HEK293T (cell line): ENCODE results near the gene USP4.

Experiments used
- CTCF ChIA-PET: fragments of 350-600 bp; formaldehyde crosslinking; extraction: SDS; loops from one replicate; lab custom pipeline; 2021; ENCODE audit warnings: antibody characterized with exemption, inconsistent platforms; lab: Yijun Ruan, JAX
- POLR2A ChIA-PET: fragments of 350-600 bp; formaldehyde crosslinking; extraction: SDS; loops from one replicate; lab custom pipeline; 2020; ENCODE audit warnings: antibody characterized with exemption, inconsistent platforms; lab: Yijun Ruan, JAX
- DNase-seq: peaks from one replicate; pipeline ENCODE4 v3.0.0; 2012; ENCODE audit warnings: mixed read lengths; ENCODE audit errors: extremely low spot score
- ARNT ChIP-seq: fragments of 450-650 bp; IDR thresholded peaks from 2 replicates; pipeline ENCODE4 v1.6.1; 2017; ENCODE audit warnings: mild to moderate bottlenecking
- BHLHE40 ChIP-seq: fragments of 450-650 bp; IDR thresholded peaks from 2 replicates; pipeline ENCODE4 v1.6.1; 2016; ENCODE audit warnings: mild to moderate bottlenecking, moderate library complexity, borderline replicate concordance
- CTBP1 ChIP-seq: fragments of 450-650 bp; IDR thresholded peaks from 2 replicates; pipeline ENCODE4 v1.6.1; 2016; ENCODE audit warnings: borderline replicate concordance
- ELF4 ChIP-seq: fragments of 450-650 bp; IDR thresholded peaks from 2 replicates; pipeline ENCODE4 v1.6.1; 2017; ENCODE audit warnings: antibody characterized with exemption
- FOXA1 ChIP-seq: fragments of 450-650 bp; IDR thresholded peaks from 2 replicates; pipeline ENCODE4 v1.6.1; 2016; ENCODE audit warnings: mild to moderate bottlenecking
- FOXK2 ChIP-seq: fragments of 450-650 bp; IDR thresholded peaks from 2 replicates; pipeline ENCODE4 v1.6.1; 2016; ENCODE audit warnings: mild to moderate bottlenecking
- FOXM1 ChIP-seq: fragments of 450-650 bp; IDR thresholded peaks from 2 replicates; pipeline ENCODE4 v1.6.1; 2017; ENCODE audit warnings: mild to moderate bottlenecking, borderline replicate concordance
- HDGF ChIP-seq: fragments of 450-650 bp; IDR thresholded peaks from 2 replicates; pipeline ENCODE4 v1.6.1; 2017; ENCODE audit warnings: antibody characterized with exemption, borderline replicate concordance
- L3MBTL2 ChIP-seq: fragments of 450-650 bp; conservative IDR thresholded peaks from 2 replicates; pipeline ENCODE4 v1.6.1; 2016; ENCODE audit warnings: mild to moderate bottlenecking
- LEF1 ChIP-seq: fragments of 450-650 bp; IDR thresholded peaks from 2 replicates; pipeline ENCODE4 v1.6.1; 2017; ENCODE audit warnings: mild to moderate bottlenecking, borderline replicate concordance
- NFRKB ChIP-seq: fragments of 450-650 bp; IDR thresholded peaks from 2 replicates; pipeline ENCODE4 v1.6.1; 2016; ENCODE audit warnings: mild to moderate bottlenecking, moderate library complexity
- SP1 ChIP-seq: fragments of 450-650 bp; IDR thresholded peaks from 2 replicates; pipeline ENCODE4 v1.6.1; 2017
- SUZ12 ChIP-seq: fragments of 450-650 bp; IDR thresholded peaks from 2 replicates; pipeline ENCODE4 v1.6.1; 2016; ENCODE audit warnings: mild to moderate bottlenecking
- TARDBP ChIP-seq: fragments of 450-650 bp; IDR thresholded peaks from 2 replicates; pipeline ENCODE4 v1.6.1; 2016
- ZNF384 ChIP-seq: fragments of 450-650 bp; IDR thresholded peaks from 2 replicates; pipeline ENCODE4 v1.6.1; 2016
- TF ChIP-seq, protein P1 (sequence below): fragments of 450-650 bp; IDR thresholded peaks from 2 replicates; pipeline ENCODE4 v1.6.1; 2016

The USP4 gene

DNA sequence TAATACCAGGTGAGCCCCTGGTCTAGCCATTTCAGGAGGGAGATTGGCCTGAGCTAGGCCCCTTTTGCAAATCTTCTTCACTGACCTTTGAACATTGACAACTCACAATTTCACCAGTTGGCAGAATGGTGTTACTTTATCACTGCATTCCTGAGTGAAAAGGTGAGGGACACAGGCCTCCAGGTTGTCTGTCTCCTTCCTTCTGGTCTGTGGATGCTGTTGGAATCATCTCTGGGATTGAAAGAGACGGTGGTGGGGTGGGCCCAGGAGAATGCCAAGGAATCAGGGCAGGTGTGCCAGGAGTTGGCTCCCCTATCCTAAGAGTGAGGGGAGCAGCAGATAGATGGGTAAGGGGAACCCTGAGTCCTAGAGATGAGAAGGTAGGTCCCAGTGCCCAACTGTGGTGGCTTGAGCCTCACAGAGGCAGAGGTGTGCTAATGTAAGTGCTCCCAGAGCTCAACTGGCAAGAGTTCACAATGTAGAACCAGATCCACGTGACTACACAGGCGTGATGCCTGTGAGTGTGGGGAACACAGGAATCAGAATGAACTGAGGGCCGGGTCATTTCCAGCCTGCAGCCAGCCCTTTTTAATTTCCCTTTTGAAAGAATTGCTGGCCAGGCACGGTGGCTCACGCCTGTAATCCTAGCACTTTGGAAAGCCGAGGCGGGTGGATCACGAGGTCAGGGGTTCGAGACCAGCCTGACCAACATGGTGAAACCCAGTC is 74.0 kb downstream of the USP4 start:
- no peak for DNase-seq
- ChIA-PET CTCF (interaction anchor here (0.6 kb wide), 1 partner anchor 314 kb away, joined by 3 read pairs; no protein-coding TSS in a partner anchor), POLR2A (no interaction called here)
- TF ChIP-seq SUZ12, result no peak

DNA sequence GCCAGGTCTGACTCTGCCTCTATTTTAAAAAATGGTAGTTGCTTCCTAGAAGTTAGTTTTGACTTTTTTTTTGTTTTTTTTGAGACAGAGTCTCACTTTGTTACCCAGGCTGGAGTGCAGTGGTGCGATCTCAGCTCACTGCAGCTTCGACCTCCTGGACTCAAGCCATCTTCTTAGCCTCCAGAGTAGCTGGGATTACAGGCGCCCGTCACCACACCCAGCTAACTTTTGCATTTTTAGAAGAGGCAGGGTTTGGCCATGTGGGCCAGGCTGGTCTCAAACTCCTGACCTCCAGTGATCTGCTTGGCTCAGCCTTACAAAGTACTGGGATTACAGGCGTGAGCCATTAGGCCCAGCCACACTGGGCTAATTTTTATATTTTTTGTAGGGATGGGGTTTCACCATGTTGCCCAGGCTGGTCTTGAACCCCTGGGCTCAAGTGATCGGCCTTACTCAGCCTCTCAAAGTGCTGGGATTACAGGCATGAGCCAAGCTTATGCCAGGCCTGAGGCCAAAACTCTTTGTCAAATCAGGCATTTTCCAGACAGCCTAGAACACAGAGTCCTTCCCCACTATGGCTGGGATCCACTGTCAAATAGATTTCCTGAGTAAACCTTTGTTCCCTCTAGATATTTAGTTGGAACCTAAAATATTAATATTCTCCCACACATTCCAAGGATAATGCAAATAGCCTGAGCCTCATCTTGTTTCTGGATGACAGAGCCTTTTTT is 76.5 kb downstream of the USP4 start:
- ChIA-PET CTCF (no interaction called here), POLR2A (interaction anchor here (1.2 kb wide), 1 partner anchor 95 kb away, joined by 3 read pairs; no protein-coding TSS in a partner anchor)
- no peak for TF ChIP-seq SP1
- TF ChIP-seq FOXM1, result no peak
- no peak for TF ChIP-seq SUZ12
- TF ChIP-seq ZNF384, result no peak
- TF ChIP-seq FOXK2, result no peak
- TF ChIP-seq LEF1, result no peak
- TF ChIP-seq HDGF, result no peak
- no peak for TF ChIP-seq BHLHE40
- no peak for TF ChIP-seq NFRKB
- TF ChIP-seq FOXA1, result no peak
- no peak for TF ChIP-seq ELF4
- no peak for TF ChIP-seq L3MBTL2
- DNase-seq, result no peak

DNA sequence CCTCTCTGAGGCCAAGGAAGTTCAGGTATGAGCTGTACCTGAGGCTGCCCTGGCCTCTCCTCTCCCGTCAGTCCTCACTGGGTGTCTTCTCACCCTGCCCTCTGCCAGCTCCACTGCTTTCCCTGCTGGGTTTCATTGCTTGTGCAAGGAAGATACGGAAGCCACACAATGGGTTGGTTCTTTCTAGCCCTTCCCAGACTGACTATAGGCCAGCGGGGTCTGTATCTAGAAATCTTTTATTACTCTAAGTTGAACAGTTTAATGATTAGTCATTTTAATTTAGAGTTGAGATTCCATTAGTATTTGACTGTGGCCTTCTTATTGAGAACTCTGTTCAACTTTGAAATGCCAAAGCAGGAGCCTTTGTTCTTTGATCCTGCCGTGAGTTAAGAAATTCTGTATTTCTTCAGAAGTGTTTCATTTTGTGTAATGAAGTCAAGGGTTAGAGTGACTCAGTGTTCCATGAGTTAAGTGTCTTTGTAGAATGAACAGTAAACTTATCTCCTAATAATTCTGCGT is 79.0 kb downstream of the USP4 start:
- TF ChIP-seq FOXK2 (no peak), HDGF (no peak), ARNT (no peak), LEF1 (no peak), FOXA1 (no peak), SP1 (no peak)
- POLR2A ChIA-PET, result no interaction called here
- DNase-seq, result no peak
- CTCF ChIA-PET, result no interaction called here

DNA sequence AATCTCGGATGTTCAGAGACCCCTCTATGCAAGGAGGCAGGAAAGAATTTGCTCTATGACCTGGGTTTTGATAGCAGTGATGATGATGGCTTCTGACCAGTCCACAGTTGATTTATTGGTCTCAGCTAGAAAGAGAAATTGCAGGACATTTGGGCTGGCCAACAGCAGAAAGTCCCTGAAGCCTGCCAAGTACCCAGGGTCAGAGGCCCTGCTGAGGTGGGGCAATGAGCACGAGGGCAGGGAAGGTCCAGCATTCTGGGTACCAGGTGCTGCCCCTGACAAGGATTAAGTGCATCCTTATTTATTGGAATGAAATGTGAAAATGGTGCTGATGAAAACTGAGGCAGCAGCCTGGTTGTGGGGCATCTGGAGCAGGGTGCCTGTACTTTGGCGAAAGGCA is 82.7 kb downstream of the USP4 start:
- no peak for DNase-seq
- ChIA-PET CTCF (no interaction called here), POLR2A (no interaction called here)
- no peak for TF ChIP-seq LEF1
- no peak for TF ChIP-seq CTBP1
- no peak for TF ChIP-seq L3MBTL2
- TF ChIP-seq ELF4, result no peak
- TF ChIP-seq FOXM1, result no peak
- no peak for TF ChIP-seq NFRKB
- TF ChIP-seq FOXK2, result no peak
- TF ChIP-seq, protein P1, sequence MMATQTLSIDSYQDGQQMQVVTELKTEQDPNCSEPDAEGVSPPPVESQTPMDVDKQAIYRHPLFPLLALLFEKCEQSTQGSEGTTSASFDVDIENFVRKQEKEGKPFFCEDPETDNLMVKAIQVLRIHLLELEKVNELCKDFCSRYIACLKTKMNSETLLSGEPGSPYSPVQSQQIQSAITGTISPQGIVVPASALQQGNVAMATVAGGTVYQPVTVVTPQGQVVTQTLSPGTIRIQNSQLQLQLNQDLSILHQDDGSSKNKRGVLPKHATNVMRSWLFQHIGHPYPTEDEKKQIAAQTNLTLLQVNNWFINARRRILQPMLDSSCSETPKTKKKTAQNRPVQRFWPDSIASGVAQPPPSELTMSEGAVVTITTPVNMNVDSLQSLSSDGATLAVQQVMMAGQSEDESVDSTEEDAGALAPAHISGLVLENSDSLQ, result no peak
- TF ChIP-seq TARDBP, result no peak
- no peak for TF ChIP-seq BHLHE40

DNA sequence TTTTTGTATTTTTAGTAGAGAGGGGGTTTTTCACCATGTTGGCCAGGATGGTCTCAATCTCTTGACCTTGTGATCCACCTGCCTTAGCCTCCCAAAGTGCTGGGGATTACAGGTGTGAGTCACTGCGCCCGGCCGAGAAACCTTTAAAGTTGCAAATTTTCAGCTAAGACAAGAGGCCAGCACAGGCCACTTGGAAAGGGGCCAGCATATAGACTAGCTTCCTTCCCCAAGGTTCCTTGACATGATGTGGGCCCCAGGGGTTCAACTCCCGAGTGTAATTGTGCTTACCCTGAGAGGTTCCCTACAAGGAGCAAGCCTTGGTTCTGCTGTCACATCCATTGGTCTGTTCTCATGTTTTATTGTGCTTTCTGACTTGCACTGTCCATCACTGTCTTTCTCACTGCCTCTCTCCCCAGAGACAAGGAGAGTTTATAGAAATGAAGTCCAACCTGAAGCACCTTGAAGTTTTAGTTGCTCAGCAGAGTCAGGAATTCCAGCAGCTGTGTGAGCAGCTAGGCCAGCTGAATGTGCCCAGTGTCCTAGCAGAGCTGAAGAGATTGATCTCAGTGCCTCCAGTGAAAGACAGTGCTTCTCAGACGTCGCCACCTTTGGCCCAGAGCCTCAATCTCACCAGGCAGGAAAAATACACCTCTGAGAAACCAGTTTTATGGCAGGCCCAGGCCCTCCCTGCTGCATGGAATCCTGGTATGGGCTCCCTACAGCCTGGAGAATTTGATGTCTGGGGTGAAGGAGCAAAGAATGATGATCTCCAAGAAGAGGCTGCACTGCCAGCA is 83.9 kb downstream of the USP4 start:
- POLR2A ChIA-PET, result no interaction called here
- TF ChIP-seq CTBP1 (no peak), HDGF (no peak), BHLHE40 (no peak), ARNT (no peak), FOXA1 (no peak)
- no peak for DNase-seq
- CTCF ChIA-PET, result no interaction called here

DNA sequence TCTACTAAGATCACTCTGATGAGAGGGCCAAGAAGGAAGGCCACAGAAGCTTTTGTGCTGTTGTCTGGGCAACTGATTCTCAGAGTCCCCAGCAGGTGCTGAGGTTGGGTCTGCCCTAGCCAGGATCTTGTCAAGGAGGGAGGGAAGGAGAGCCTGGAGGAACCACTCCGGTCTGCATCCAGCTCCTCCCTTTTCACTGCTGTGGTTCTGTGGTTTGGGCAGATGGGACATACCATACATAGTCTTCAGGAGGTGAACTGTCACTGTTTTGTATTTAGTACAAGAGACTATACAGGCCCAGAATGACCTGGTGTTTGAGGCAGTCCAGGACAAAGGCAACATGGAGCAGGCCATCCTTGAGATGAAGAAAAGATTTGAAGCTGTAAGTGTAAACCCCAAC is 84.7 kb downstream of the USP4 start:
- ChIA-PET CTCF (no interaction called here), POLR2A (no interaction called here)
- no peak for DNase-seq

GRCh38 chr3:49253512-49253911 is 86.3 kb downstream of the USP4 start:
- ChIA-PET POLR2A (no interaction called here), CTCF (no interaction called here)
- TF ChIP-seq FOXM1 (no peak), FOXK2 (no peak), ARNT (no peak), CTBP1 (no peak), L3MBTL2 (no peak), ELF4 (no peak), NFRKB (no peak), BHLHE40 (no peak), ZNF384 (no peak), LEF1 (no peak), SUZ12 (no peak), TARDBP (no peak), FOXA1 (no peak), SP1 (no peak)
- TF ChIP-seq, protein P1, result no peak
- no peak for DNase-seq

More for the DNA sequence above, 84.7 kb downstream of the USP4 start:
- TF ChIP-seq FOXM1 (no peak), L3MBTL2 (no peak), SP1 (no peak), NFRKB (no peak), HDGF (no peak), CTBP1 (no peak)
